GM12878 (cell line): ENCODE data around the gene SSX2IP. TPM values are rescaled to one million over a fixed set of nuclear protein-coding genes. Genes with fewer than 3 reads are reported as not detected.
A peak's percentile ranks its signal among the peaks of the same experiment; 100 is the strongest.

Experiments
- ATAC-seq: fragments of 200-7000 bp; cut with Tn5 transposase; 3 replicates; pipeline ENCODE4 v1.9.1; 2020; ENCODE audit warnings: mild to moderate bottlenecking, moderate library complexity
- BruUV-seq: library from RNA; stranded (reverse); fragments of 400-500 nt; replicated peaks from 2 replicates; lab custom pipeline; 2021; lab: Mats Ljungman, UMichigan
- CTCF ChIA-PET: fragments of 300-600 bp; sonication (Branson Sonifier 250); formaldehyde crosslinking; extraction: SDS; loops from one replicate; lab custom pipeline; 2021; ENCODE audit warnings: inconsistent platforms; lab: Yijun Ruan, JAX
- POLR2A ChIA-PET: fragments of 350-600 bp; formaldehyde crosslinking; extraction: SDS; loops from one replicate; lab custom pipeline; 2021; ENCODE audit warnings: inconsistent platforms; lab: Charles Lee
- RAD21 ChIA-PET: fragments of 300-600 bp; sonication (Branson Sonifier 250); formaldehyde crosslinking; loops from one replicate; lab custom pipeline; 2023; ENCODE audit warnings: antibody characterized with exemption; ENCODE audit not compliant: unreplicated experiment; lab: Charles Lee
- SMC1A ChIA-PET: fragments of 300-600 bp; sonication (Branson Sonifier 250); formaldehyde crosslinking; loops from one replicate; lab custom pipeline; 2023; ENCODE audit not compliant: unreplicated experiment, uncharacterized antibody; lab: Charles Lee
- DNase-seq: peaks from one replicate; pipeline ENCODE4 v3.0.0-alpha.2; 2011; ENCODE audit warnings: low read depth, low spot score
- FAIRE-seq: peaks from 3 replicates; lab custom pipeline; 2011; peaks lifted over from hg19 to GRCh38; lab: Jason Lieb, UNC
- H2AFZ ChIP-seq: 2 replicates; pipeline ENCODE4 v1.6.0; 2011; ENCODE audit warnings: low read depth, low read length, control low read depth; ENCODE audit not compliant: control insufficient read depth
- H3K27ac ChIP-seq: 2 replicates; pipeline ENCODE4 v1.5.1; 2011; ENCODE audit warnings: control low read depth; ENCODE audit not compliant: control insufficient read depth, insufficient read depth
- H3K27me3 ChIP-seq, 2 experiments: replicated peaks in 1 of 2; 2 replicates each; pipeline versions ENCODE4 v1.6.0 to v1.6.1; 2011; ENCODE audit warnings: low read length in 1 of 2; ENCODE audit not compliant: control insufficient read depth in 2 of 2, insufficient read depth in 2 of 2
- H3K36me3 ChIP-seq, 2 experiments: 2 replicates each; pipeline ENCODE4 v1.5.1; 2011; ENCODE audit warnings: low read length in 1 of 2; ENCODE audit not compliant: control insufficient read depth in 2 of 2, insufficient read depth in 2 of 2
- H3K4me1 ChIP-seq: 2 replicates; pipeline ENCODE4 v1.6.1; 2011; ENCODE audit warnings: mild to moderate bottlenecking, low read length, moderate library complexity, mixed read lengths; ENCODE audit not compliant: control insufficient read depth, insufficient read depth
- H3K4me2 ChIP-seq: 2 replicates; pipeline ENCODE4 v1.6.0; 2011; ENCODE audit warnings: control low read depth; ENCODE audit not compliant: control insufficient read depth, insufficient read depth
- H3K4me3 ChIP-seq: fragments of 200-600 bp; sonication (generic); 2 replicates; pipeline ENCODE4 v1.5.1; 2016
- H3K79me2 ChIP-seq: 2 replicates; pipeline ENCODE4 v1.6.0; 2011; ENCODE audit warnings: low read length; ENCODE audit not compliant: control insufficient read depth, insufficient read depth
- H3K9ac ChIP-seq: 2 replicates; pipeline ENCODE4 v1.8.0; 2011; ENCODE audit warnings: low read length, control low read depth, mixed read lengths; ENCODE audit not compliant: control insufficient read depth, insufficient read depth
- H3K9me3 ChIP-seq: replicated peaks from 3 replicates; pipeline ENCODE4 v1.5.1; 2011; ENCODE audit warnings: mild to moderate bottlenecking, low read length; ENCODE audit not compliant: control insufficient read depth, insufficient read depth
- H4K20me1 ChIP-seq: 2 replicates; pipeline ENCODE4 v1.6.0; 2011; ENCODE audit not compliant: control insufficient read depth, insufficient read depth
- PAX8 ChIP-seq: fragments of 450-650 bp; IDR thresholded peaks from 2 replicates; pipeline ENCODE4 v1.6.1; 2017; ENCODE audit warnings: mild to moderate bottlenecking, moderate library complexity
- RCOR1 ChIP-seq: conservative IDR thresholded peaks from 2 replicates; pipeline ENCODE4 v1.6.1; 2012; ENCODE audit warnings: low read depth, low read length, improper control_type of control experiment
- RUNX3 ChIP-seq: IDR thresholded peaks from 2 replicates; pipeline ENCODE4 v1.6.1; 2012; ENCODE audit warnings: low read length, inconsistent platforms
- SPI1 ChIP-seq: IDR thresholded peaks from 2 replicates; pipeline ENCODE4 v1.6.1; 2011; ENCODE audit warnings: low read depth, mild to moderate bottlenecking, low read length, moderate library complexity, borderline replicate concordance; ENCODE audit not compliant: insufficient read depth
- ZNF622 ChIP-seq: fragments of 450-650 bp; IDR thresholded peaks from 2 replicates; pipeline ENCODE4 v1.6.1; 2017; ENCODE audit warnings: mild to moderate bottlenecking, inconsistent platforms
- WGBS: methylation state at CpG from one replicate; pipeline ENCODE4 v1.1.6; 2016; ENCODE audit warnings: low lambda C conversion rate; ENCODE audit not compliant: insufficient replicate concordance, insufficient coverage; ENCODE audit errors: missing lambda C conversion rate; 5-methylcytosine and 5-hydroxymethylcytosine counted together
- in situ Hi-C: fragments of 300-500 bp; cut with MboI; formaldehyde crosslinking; loops from 9 replicates; pipeline ENCODE4 v1.14.3; 2018; ENCODE audit warnings: mixed read lengths
- intact Hi-C: fragments of 100-400 bp; cut with micrococcal nuclease; formaldehyde crosslinking; loops from one replicate; pipeline ENCODE4 v1.14.2; 2022; ENCODE audit not compliant: unreplicated experiment
- polyA plus RNA-seq, 11 experiments: library from polyadenylated mRNA; depleted of rRNA in 4 of 11; unstranded in 6 of 11; stranded (reverse) in 5 of 11; fragments of >200 nt; fragmentation: Nextera tagmentation in 4 of 11; fragmentation: Illumina TruSeq in 1 of 11; extraction: Ambion mirVana in 4 of 11; extraction: Trizol in 1 of 11; gene quantifications; 1 replicate in 1 of 11; 2 replicates in 10 of 11; pipeline versions ENCODE4 v1.2.1 to v1.2.3, GENCODE V29; 2011 to 2016; ENCODE audit warnings: inconsistent platforms in 2 of 11, missing spikeins in 2 of 11, low read depth in 1 of 11
- total RNA-seq, 4 experiments: library from RNA; depleted of rRNA in 3 of 4; stranded (reverse); fragments of >200 nt in 3 of 4; fragmentation: Illumina TruSeq in 1 of 4; extraction: Trizol in 1 of 4; gene quantifications; 2 replicates each; pipeline versions ENCODE4 v1.2.1 to v1.2.3, GENCODE V29; 2013 to 2021
- TF ChIP-seq, protein P1 (sequence below): fragments of 450-650 bp; IDR thresholded peaks from 2 replicates; pipeline ENCODE4 v1.6.1; 2016; ENCODE audit warnings: mild to moderate bottlenecking, moderate library complexity, borderline replicate concordance
- TF ChIP-seq, protein P2 (sequence below): fragments of 150-350 bp; IDR thresholded peaks from 2 replicates; pipeline ENCODE4 v1.6.1; 2014; ENCODE audit warnings: mild to moderate bottlenecking, low read depth, low read length
- TF ChIP-seq, protein P3 (sequence below), 3 experiments: IDR thresholded peaks in 2 of 3; conservative IDR thresholded peaks in 1 of 3; 2 replicates each; pipeline ENCODE4 v1.5.1; 2011; ENCODE audit warnings: low read depth in 3 of 3, low read length in 3 of 3, mild to moderate bottlenecking in 3 of 3, control low read depth in 2 of 3, moderate library complexity in 2 of 3, inconsistent platforms in 1 of 3, mixed read lengths in 1 of 3; ENCODE audit not compliant: control insufficient read depth in 2 of 3, insufficient read depth in 1 of 3; ENCODE audit errors: extremely low read depth in 1 of 3

The SSX2IP gene
- total and polyA plus RNA-seq, 10 of the 15 experiments (the other 5 are each of a cell fraction or from before 2014, with no cell fraction given), result 3.3 to 14.0 (median 10.4) TPM

DNA sequence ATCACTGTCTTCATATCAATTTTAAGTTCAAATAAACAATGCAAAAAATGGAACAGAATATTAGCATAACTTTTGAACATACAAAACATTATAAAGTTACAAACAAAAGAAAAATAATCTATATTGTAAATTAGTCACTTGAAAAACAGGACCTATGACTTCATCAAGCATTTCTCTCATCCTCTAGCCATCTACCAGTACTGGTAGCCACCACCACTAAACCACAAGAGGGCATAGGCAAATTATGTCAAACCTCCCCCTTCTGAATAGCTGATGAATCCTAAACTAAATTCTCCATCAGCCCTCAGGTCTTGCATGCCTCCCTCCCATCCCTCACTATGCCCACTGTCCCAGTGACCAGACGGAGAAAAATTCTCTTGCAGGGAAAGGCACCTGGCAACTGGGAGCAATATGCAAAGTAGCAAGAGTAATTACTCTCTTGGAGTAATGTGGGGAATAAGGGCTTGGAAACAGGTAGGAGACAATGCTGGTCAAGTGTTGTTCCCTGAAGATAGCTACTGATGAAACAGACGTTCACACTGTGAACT, 37.1 kb downstream of the SSX2IP start (continued):
- TF ChIP-seq, protein P1, sequence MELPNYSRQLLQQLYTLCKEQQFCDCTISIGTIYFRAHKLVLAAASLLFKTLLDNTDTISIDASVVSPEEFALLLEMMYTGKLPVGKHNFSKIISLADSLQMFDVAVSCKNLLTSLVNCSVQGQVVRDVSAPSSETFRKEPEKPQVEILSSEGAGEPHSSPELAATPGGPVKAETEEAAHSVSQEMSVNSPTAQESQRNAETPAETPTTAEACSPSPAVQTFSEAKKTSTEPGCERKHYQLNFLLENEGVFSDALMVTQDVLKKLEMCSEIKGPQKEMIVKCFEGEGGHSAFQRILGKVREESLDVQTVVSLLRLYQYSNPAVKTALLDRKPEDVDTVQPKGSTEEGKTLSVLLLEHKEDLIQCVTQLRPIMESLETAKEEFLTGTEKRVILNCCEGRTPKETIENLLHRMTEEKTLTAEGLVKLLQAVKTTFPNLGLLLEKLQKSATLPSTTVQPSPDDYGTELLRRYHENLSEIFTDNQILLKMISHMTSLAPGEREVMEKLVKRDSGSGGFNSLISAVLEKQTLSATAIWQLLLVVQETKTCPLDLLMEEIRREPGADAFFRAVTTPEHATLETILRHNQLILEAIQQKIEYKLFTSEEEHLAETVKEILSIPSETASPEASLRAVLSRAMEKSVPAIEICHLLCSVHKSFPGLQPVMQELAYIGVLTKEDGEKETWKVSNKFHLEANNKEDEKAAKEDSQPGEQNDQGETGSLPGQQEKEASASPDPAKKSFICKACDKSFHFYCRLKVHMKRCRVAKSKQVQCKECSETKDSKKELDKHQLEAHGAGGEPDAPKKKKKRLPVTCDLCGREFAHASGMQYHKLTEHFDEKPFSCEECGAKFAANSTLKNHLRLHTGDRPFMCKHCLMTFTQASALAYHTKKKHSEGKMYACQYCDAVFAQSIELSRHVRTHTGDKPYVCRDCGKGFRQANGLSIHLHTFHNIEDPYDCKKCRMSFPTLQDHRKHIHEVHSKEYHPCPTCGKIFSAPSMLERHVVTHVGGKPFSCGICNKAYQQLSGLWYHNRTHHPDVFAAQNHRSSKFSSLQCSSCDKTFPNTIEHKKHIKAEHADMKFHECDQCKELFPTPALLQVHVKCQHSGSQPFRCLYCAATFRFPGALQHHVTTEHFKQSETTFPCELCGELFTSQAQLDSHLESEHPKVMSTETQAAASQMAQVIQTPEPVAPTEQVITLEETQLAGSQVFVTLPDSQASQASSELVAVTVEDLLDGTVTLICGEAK, result no peak
- no peak for TF ChIP-seq PAX8
- TF ChIP-seq SPI1, result no peak
- TF ChIP-seq ZNF622, result no peak

DNA sequence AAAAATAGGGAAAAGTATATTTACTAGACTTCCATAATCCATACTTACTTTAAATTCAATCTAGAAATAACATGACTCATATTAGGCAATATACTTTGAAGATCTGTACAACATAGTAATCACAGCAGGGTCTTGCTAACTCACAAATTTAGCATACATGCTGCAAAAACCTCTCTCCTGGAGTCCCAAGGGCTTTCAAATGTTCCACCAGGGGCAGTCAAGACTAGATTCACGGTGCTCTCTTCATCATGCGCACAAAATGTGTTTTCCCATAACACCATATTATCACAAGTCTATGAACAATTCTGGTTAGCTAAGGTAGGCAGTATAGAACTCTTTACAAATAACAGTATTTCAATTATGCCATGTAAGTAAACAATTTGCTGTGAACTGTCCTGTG, 45.8 kb downstream of the SSX2IP start:
- Histone ChIP-seq H3K27me3 (no peaks in the 10 kb centered on the region), H3K36me3 (no peaks in the 10 kb centered on the region)

More for the DNA sequence above, 45.8 kb downstream of the SSX2IP start:
- no TSS peak for BruUV-seq
- no peak overlapping the region for H3K4me3 ChIP-seq
- POLR2A ChIA-PET, result no interaction called here
- no peaks in the 10 kb centered on the region for H3K79me2 ChIP-seq
- SMC1A ChIA-PET, result interaction anchor here (0.7 kb wide), 1 partner anchor 215 kb away, joined by 3 read pairs; no protein-coding TSS in a partner anchor
- RAD21 ChIA-PET, result interaction anchor here (1.0 kb wide), 1 partner anchor 108 kb away, joined by 3 read pairs; no protein-coding TSS in a partner anchor
- in situ Hi-C loops, result loop anchor here (25.0 kb wide), 1 partner anchor 707 kb away; no protein-coding TSS in a partner anchor
- no peak for DNase-seq
- no peak overlapping the region for H3K4me2 ChIP-seq
- no peak overlapping the region for H3K9ac ChIP-seq
- no peak overlapping the region for H3K27ac ChIP-seq
- H3K4me1 ChIP-seq, result no peaks in the 10 kb centered on the region
- no peak overlapping the region for H2AFZ ChIP-seq
- no peaks in the 10 kb centered on the region for H3K9me3 ChIP-seq
- ATAC-seq, result no peak
- 69% methylated on average over 2 of the region's 2 CpGs for WGBS
- FAIRE-seq, result no peak
- TF ChIP-seq RCOR1 (no peak), RUNX3 (no peak)
- TF ChIP-seq, protein P2, sequence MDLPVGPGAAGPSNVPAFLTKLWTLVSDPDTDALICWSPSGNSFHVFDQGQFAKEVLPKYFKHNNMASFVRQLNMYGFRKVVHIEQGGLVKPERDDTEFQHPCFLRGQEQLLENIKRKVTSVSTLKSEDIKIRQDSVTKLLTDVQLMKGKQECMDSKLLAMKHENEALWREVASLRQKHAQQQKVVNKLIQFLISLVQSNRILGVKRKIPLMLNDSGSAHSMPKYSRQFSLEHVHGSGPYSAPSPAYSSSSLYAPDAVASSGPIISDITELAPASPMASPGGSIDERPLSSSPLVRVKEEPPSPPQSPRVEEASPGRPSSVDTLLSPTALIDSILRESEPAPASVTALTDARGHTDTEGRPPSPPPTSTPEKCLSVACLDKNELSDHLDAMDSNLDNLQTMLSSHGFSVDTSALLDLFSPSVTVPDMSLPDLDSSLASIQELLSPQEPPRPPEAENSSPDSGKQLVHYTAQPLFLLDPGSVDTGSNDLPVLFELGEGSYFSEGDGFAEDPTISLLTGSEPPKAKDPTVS, result no peak
- TF ChIP-seq, protein P3, sequence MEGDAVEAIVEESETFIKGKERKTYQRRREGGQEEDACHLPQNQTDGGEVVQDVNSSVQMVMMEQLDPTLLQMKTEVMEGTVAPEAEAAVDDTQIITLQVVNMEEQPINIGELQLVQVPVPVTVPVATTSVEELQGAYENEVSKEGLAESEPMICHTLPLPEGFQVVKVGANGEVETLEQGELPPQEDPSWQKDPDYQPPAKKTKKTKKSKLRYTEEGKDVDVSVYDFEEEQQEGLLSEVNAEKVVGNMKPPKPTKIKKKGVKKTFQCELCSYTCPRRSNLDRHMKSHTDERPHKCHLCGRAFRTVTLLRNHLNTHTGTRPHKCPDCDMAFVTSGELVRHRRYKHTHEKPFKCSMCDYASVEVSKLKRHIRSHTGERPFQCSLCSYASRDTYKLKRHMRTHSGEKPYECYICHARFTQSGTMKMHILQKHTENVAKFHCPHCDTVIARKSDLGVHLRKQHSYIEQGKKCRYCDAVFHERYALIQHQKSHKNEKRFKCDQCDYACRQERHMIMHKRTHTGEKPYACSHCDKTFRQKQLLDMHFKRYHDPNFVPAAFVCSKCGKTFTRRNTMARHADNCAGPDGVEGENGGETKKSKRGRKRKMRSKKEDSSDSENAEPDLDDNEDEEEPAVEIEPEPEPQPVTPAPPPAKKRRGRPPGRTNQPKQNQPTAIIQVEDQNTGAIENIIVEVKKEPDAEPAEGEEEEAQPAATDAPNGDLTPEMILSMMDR (IDR thresholded peaks at IDR 0.05 in 2 of 3, conservative IDR thresholded peaks at IDR 0.05 in 1 of 3; ENCODE audit: control insufficient read depth in 2 of 3, extremely low read depth in 1 of 3, insufficient read depth in 1 of 3, low read depth in 3 of 3, low read length in 3 of 3), result 0 out of 6 replicates have a peak, but pooled peaks of 1 of the 3 experiments have one; percentile 9
- intact Hi-C loops, result no loop called here
- no peaks in the 10 kb centered on the region for H4K20me1 ChIP-seq
- CTCF ChIA-PET, result interaction anchor here (1.6 kb wide), 1 partner anchor 80 kb away, joined by 4 read pairs; no protein-coding TSS in a partner anchor
